Calu3 (cell line): ENCODE results near the gene TXNDC2. TPM values are rescaled to one million over a fixed set of nuclear protein-coding genes. Genes with fewer than 3 reads are reported as not detected.

Source experiments
- BruUV-seq: library from RNA; stranded (reverse); fragments of 400-500 nt; replicated peaks from 2 replicates; lab custom pipeline; 2021; lab: Mats Ljungman, UMichigan
- CTCF ChIA-PET: fragments of 300-600 bp; sonication (Branson Sonifier 250); formaldehyde crosslinking; loops from one replicate; lab custom pipeline; 2022; ENCODE audit warnings: antibody characterized with exemption; lab: Charles Lee
- DNase-seq: peaks from one replicate; pipeline ENCODE4 v3.0.0; 2022
- H3K27ac Mint-ChIP-seq: one replicate; pipeline ENCODE4 v1.8.0; 2022; ENCODE audit warnings: mixed read lengths; ENCODE audit not compliant: unreplicated experiment
- H3K27me3 Mint-ChIP-seq: one replicate; pipeline ENCODE4 v1.8.0; 2022; ENCODE audit warnings: mixed read lengths; ENCODE audit not compliant: unreplicated experiment
- H3K36me3 Mint-ChIP-seq: one replicate; pipeline ENCODE4 v1.8.0; 2022; ENCODE audit warnings: mild to moderate bottlenecking, moderate library complexity, mixed read lengths; ENCODE audit not compliant: insufficient read depth, unreplicated experiment
- H3K4me1 Mint-ChIP-seq: one replicate; pipeline ENCODE4 v1.8.0; 2022; ENCODE audit warnings: mild to moderate bottlenecking, low read depth, mixed read lengths; ENCODE audit not compliant: unreplicated experiment
- H3K4me3 Mint-ChIP-seq: one replicate; pipeline ENCODE4 v1.8.0; 2022; ENCODE audit warnings: mild to moderate bottlenecking, low read depth, moderate library complexity, mixed read lengths; ENCODE audit not compliant: unreplicated experiment
- H3K9me3 Mint-ChIP-seq: one replicate; pipeline ENCODE4 v1.8.0; 2022; ENCODE audit warnings: low read depth, mixed read lengths; ENCODE audit not compliant: unreplicated experiment
- intact Hi-C: fragments of 100-400 bp; cut with micrococcal nuclease; formaldehyde crosslinking; loops from one replicate; pipeline ENCODE4 v1.10.0; 2022; ENCODE audit not compliant: unreplicated experiment
- total RNA-seq: library from RNA; stranded (reverse); gene quantifications from 2 replicates; pipeline ENCODE4 v1.2.3, GENCODE V29; 2022
- TF ChIP-seq, protein P1 (sequence below): fragments of 200-600 bp; IDR thresholded peaks from one replicate; pipeline ENCODE4 v1.8.0; 2022; ENCODE audit warnings: antibody characterized with exemption; ENCODE audit not compliant: unreplicated experiment

The TXNDC2 gene
- total RNA-seq, 1 experiment from 2014 or later = not detected

DNA sequence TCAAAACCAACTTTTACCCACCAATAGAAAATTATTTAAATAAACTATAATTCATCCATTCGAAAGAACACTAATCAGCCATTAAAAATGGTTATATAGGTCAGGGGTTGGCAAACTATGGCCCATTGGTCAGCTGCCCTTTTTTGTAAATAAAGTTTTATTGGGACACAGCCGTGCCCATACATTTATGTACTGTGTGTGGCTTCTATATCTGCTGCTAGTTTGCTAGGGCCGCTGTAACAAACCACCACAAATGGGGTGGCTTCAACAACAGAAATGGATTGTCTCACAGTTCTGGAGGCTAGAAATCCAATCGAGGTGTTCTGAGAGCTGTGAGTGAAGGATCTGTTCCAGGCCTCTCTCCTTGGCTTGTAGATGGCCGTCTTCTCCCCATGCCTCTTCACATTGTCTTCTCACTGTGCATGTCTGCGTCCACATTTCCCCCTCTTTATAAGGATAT lies 7.0 kb upstream of the TXNDC2 start:
- Mint-ChIP-seq H3K9me3 (no peaks in the 10 kb centered on the region), H3K27ac (no peak overlapping the region), H3K36me3 (peaks cover 18% of the 10 kb centered on the region), H3K27me3 (no peaks in the 10 kb centered on the region), H3K4me3 (no peak overlapping the region), H3K4me1 (peaks cover 25% of the 10 kb centered on the region)
- no peak for DNase-seq
- CTCF ChIA-PET = no interaction called here
- intact Hi-C loops = loop anchor here (5.0 kb wide), 1 partner anchor 52 kb away; no protein-coding TSS in a partner anchor
- BruUV-seq = no TSS peak
- TF ChIP-seq, protein P1, sequence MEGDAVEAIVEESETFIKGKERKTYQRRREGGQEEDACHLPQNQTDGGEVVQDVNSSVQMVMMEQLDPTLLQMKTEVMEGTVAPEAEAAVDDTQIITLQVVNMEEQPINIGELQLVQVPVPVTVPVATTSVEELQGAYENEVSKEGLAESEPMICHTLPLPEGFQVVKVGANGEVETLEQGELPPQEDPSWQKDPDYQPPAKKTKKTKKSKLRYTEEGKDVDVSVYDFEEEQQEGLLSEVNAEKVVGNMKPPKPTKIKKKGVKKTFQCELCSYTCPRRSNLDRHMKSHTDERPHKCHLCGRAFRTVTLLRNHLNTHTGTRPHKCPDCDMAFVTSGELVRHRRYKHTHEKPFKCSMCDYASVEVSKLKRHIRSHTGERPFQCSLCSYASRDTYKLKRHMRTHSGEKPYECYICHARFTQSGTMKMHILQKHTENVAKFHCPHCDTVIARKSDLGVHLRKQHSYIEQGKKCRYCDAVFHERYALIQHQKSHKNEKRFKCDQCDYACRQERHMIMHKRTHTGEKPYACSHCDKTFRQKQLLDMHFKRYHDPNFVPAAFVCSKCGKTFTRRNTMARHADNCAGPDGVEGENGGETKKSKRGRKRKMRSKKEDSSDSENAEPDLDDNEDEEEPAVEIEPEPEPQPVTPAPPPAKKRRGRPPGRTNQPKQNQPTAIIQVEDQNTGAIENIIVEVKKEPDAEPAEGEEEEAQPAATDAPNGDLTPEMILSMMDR = no peak

DNA sequence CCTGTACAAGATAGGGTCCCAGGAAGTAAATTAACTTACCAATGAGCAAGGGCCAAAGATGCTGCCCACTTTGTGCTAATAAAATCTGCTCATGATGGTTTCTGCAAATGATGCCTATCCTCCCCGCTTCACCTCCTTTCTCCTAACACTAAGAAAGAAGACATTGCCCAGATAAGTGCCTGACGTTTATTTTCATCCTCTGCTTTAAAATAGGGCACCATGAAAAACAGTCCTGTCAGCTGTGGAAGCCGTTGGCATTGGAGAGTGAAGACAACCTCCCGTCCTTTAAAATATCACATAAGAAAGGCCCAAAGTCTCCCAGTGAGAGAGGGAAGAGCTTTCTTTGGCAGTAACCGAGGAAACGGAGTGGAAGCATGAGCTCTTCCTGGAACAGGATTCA lies 1.7 kb upstream of the TXNDC2 start:
- BruUV-seq = no TSS peak
- Mint-ChIP-seq H3K27ac (no peak overlapping the region), H3K4me3 (no peak overlapping the region), H3K27me3 (no peaks in the 10 kb centered on the region), H3K4me1 (no peaks in the 10 kb centered on the region), H3K9me3 (no peaks in the 10 kb centered on the region), H3K36me3 (no peaks in the 10 kb centered on the region)
- intact Hi-C loops = no loop called here
- CTCF ChIA-PET = no interaction called here
- TF ChIP-seq, protein P1 = no peak
- no peak for DNase-seq

DNA sequence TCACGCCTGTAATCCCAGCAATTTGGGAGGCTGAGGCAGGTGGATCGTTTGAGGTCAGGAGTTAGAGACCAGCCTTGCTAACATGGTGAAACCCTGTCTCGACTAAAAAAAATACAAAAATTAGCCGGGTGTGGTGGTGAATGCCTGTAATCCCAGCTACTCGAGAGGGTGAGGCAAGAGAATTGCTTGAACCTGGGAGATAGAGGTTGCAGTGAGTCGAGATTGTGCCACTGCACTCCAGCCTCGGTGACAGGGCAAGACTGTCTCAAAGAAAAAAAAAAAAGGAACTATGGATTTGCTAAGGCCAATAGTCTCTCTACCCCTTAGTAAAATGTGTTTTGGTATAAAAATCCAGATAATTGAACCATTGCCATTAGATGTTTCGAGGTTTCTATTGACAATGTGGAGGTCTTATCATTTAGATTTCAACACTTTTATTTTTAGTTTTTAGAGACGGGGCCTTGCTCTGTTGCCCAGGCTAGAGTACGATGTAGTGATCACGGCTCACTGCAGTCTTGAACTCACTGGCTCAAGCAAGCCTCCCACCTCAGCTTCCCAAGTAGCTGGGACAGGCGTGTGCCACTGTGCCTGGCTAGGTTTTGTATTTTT lies 1.1 kb upstream of the TXNDC2 start:
- Mint-ChIP-seq H3K27me3 (no peaks in the 10 kb centered on the region), H3K4me1 (no peaks in the 10 kb centered on the region), H3K36me3 (no peaks in the 10 kb centered on the region), H3K27ac (no peak overlapping the region), H3K4me3 (no peak overlapping the region), H3K9me3 (no peaks in the 10 kb centered on the region)
- no peak for DNase-seq
- CTCF ChIA-PET = no interaction called here
- no TSS peak for BruUV-seq
- intact Hi-C loops = no loop called here
- TF ChIP-seq, protein P1 = no peak

DNA sequence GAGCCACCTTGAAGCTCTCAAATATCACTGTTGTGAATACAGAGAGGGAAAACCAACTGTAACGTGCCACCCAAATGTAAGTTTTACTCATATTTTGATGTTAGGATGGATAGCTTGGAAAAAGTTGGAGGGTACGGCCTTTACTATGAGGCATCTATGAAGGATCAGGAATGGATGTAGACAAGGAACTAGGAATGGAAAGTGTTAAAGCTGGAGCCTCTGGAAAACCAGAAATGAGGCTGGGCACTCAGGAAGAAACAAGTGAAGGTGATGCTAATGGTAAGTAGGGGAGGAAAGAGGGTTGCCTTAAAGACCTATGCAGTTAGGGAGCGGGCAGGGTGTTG lies 204 bp downstream of the TXNDC2 start:
- DNase-seq = no peak
- BruUV-seq = no TSS peak
- intact Hi-C loops = no loop called here
- Mint-ChIP-seq H3K27ac (no peak overlapping the region), H3K9me3 (no peaks in the 10 kb centered on the region), H3K4me1 (no peaks in the 10 kb centered on the region), H3K36me3 (no peaks in the 10 kb centered on the region), H3K27me3 (no peaks in the 10 kb centered on the region), H3K4me3 (no peak overlapping the region)
- TF ChIP-seq, protein P1 = no peak
- CTCF ChIA-PET = no interaction called here
